ENCODE measurements around the gene MGARP.

MGARP gene

DNA sequence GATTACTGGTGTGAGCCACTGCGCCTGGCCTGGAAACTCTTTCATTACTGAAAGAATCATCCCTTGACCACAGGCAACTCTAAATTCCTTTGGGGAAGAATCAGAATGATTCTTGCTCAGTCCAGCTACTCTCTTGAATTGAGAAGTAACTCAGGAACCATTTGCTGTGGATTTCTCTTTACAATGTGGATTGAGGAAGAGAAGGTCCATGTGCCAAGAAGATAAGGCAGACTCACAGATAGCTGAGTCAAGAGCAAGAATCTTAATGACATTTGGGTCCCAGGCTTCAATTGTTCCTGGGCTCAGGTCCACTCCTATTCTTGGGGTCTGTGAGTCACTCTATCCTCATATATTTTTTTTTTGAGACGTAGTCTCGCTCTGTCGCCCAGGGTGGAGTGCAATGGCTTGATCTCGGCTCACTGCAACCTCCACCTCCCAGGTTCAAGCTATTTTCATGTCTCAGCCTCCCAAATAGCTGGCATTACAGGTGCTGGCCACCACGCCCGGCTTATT is 6.2 kb upstream of the MGARP start:
- DNase-seq (ENCODE audit: low read depth) = no peak
- no peak for TF ChIP-seq CTCF (IDR thresholded peaks at IDR 0.05; ENCODE audit: insufficient read depth, low read depth, low read length, missing control alignments)
- no peak overlapping the region for H3K4me3 ChIP-seq (ENCODE audit: low read depth, low read length)

- TF ChIP-seq CTCF (IDR thresholded peaks at IDR 0.05; ENCODE audit: insufficient read depth, low read depth, low read length, missing control alignments) = no peak
- DNase-seq (ENCODE audit: low read depth) = no peak
- no peak overlapping the region for H3K4me3 ChIP-seq (ENCODE audit: low read depth, low read length)
Observed at GRCh38 chr4:139282721-139283075, 2.7 kb upstream of the MGARP start.

DNA sequence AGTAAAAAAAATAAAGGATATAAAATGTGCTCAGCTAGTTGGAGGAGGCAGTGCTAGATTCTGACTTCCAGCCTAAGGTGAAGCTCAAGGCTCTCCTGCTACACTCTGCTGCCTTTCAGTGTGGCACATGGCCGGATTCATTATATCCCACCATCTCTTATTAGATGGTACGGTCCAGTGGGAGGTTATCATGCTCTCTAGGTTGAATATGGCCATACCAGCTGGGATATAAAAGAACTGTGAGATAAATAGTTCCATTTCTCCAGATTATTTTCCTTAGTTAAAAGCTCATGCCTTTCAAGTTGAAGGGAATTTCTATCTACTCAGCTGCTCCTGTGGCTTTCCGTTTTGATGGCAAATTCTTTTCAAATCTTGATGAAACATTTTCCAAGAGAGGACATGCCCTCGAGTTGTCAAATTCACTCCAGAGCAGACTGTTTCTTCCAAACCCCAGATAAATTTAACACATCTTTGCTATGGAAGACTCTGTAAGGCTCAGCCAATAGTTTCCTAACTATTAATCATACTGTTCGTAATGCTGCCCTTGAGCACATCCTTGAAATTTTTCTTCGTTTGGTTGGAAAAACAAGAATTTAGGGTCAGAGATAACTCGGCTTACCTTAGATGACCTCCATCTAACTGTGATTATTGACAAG is 2.2 kb upstream of the MGARP start:
- no peak overlapping the region for H3K4me3 ChIP-seq (ENCODE audit: low read depth, low read length)
- TF ChIP-seq CTCF (IDR thresholded peaks at IDR 0.05; ENCODE audit: insufficient read depth, low read depth, low read length, missing control alignments) = no peak
- DNase-seq (ENCODE audit: low read depth) = no peak

DNA sequence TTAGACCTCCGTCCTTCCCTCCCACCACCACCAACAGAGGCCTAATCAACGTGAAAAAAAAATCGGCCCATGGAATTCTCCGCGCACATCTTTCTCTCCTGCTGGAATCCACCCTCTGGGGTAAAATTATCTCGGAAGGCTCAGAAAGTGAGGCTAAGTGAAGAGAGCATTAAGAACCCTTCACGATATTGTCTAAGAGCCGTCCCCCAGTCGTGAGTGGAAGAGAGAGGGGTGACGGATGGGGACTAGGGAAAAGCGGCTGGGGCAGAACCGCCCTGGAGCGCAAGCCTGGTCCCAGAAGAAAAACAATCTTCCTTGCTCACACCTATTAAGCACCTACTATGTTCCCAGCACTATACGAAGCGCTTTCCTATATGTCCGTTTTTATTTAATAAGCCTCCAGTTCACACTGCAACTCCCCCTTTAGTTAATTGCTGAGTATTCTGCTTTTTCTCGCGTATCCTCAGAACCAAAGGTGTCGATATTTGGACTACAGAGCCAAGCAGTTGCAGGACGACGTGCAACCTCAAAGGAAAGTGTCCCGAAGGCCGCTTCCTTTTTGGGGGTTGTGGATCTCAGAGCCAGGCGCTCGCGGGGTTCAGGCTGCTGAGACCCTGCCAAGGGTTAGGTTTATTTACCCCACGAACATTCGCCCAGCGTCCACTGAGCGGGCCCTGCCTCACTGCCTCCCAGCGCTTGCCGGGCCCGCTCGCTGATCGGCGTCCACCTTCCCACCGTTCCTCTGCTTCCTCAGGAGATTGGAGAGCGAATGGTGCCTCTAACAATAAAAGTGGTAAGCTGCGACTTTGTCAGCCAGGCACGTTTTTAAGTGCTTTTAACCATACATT is 889 bp downstream of the MGARP start:
- no peak for TF ChIP-seq CTCF (IDR thresholded peaks at IDR 0.05; ENCODE audit: insufficient read depth, low read depth, low read length, missing control alignments)
- no peak overlapping the region for H3K4me3 ChIP-seq (ENCODE audit: low read depth, low read length)
- no peak for DNase-seq (ENCODE audit: low read depth)

DNA sequence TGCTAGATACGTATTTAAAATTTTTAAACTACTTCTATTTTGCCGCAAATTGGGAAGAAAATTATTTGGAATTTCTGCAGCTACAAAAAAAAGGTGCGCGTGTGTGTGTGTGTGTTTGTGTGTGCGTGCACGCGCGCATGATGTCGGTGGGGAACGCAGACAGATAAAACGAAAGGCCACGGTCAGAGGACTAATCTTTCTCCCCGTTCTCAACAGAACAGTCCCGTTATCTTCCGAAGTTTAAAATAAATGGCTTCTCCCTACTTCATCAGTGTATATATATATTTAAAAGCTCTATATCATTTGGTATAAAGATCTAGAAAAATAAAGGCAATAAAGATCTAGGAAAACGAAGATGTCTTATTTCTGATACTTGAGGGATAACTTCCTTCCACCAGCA is 1.5 kb downstream of the MGARP start:
- DNase-seq (ENCODE audit: low read depth) = no peak
- no peak overlapping the region for H3K4me3 ChIP-seq (ENCODE audit: low read depth, low read length)
- TF ChIP-seq CTCF (IDR thresholded peaks at IDR 0.05; ENCODE audit: insufficient read depth, low read depth, low read length, missing control alignments) = no peak

DNA sequence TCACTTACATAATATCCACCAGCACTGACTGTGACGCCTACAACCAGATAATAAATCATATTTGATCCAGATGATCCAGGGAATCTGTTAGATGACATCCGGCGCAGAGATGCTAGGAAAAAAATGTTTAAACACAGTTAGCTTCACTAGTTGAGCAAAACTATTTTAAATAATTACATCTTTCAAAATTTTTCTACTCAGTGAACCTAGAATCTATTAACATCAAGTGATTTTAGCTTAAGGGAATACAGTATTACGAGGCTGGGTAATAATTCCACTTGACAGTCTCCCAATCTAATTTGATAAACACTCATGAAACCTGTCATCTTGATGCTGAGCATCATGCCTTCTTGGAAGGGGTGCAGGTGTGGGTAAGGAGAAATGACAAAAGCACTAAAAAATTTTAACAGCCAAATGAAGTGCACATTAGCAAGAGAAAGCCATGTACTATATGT is 4.7 kb downstream of the MGARP start:
- no peak overlapping the region for H3K4me3 ChIP-seq (ENCODE audit: low read depth, low read length)
- DNase-seq (ENCODE audit: low read depth) = no peak
- TF ChIP-seq CTCF (IDR thresholded peaks at IDR 0.05; ENCODE audit: insufficient read depth, low read depth, low read length, missing control alignments) = no peak
